ENCODE data around the gene PLEKHO1. TPM values are rescaled to one million over a fixed set of nuclear protein-coding genes. Genes with fewer than 3 reads are reported as not detected.

Gene PLEKHO1
- total RNA-seq, 1 experiment from 2014 or later = 2.1 TPM

DNA sequence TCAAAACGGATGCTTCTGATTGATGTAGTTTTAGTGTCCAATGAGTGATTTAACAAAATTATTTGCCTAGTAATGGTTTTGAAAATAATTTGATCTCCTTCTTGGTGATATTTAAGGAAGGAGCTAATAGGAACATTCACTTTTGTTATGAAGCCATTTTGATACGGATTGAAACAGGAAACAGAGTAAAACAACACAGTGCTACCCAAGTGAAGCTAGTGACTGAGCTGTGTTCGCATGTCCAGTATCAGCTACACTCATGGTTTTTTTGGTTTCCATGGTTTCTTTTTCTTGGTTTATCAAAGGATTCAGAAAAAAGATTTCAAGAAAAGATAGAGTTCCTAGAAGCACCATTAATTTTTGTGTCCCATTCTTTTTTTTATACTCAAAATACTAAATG is 40.1 kb upstream of the PLEKHO1 start:
- no peaks in the 10 kb centered on the region for H3K9me3 ChIP-seq
- intact Hi-C loops (cut with micrococcal nuclease; ENCODE audit: unreplicated experiment) = no loop called here

DNA sequence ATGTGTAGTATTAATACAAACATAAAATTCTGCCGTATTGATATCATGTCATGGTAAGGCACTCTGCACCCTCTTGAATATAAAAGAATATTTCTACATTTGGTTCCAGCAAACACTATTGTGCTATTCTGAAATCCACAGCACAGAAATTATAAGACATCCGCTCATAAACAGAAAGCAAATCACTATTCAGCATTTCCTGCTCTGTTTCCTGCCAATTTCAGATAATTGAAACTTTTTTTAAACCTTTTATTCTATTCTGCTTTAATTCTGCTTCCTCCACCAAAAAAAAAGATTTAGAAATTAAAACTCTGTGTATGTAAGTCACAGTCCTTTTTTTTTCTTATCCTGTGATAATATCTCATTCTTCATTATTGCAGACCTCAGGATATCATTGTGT is 39.6 kb upstream of the PLEKHO1 start:
- ChIA-PET CTCF (no interaction called here), POLR2A (no interaction called here)
- Histone ChIP-seq H3K27me3 (replicated peaks; ENCODE audit: control insufficient read depth, insufficient read depth, low read length) (no peaks in the 10 kb centered on the region), H3K36me3 (ENCODE audit: control insufficient read depth, insufficient read depth, low read length) (no peaks in the 10 kb centered on the region), H3K9me3 (peaks cover 4% of the 10 kb centered on the region; the same call in 1 of the 2 replicates), H3K4me1 (no peaks in the 10 kb centered on the region), H3K4me3 (ENCODE audit: low read depth, low read length) (no peak overlapping the region)
- Mint-ChIP-seq H3K27ac (ENCODE audit: unreplicated experiment) (no peak overlapping the region), H3K36me3 (ENCODE audit: insufficient read depth, unreplicated experiment) (peaks cover 4% of the 10 kb centered on the region), H3K27me3 (ENCODE audit: insufficient read depth, unreplicated experiment) (no peaks in the 10 kb centered on the region), H3K4me3 (ENCODE audit: unreplicated experiment) (no peak overlapping the region), H3K4me1 (ENCODE audit: low read depth, unreplicated experiment) (no peaks in the 10 kb centered on the region), H3K9me3 (ENCODE audit: unreplicated experiment) (peaks cover 6% of the 10 kb centered on the region)
- no TSS peak for BruUV-seq (replicated peaks)
- intact Hi-C loops (cut with micrococcal nuclease; ENCODE audit: unreplicated experiment) = no loop called here
- DNase-seq = no peak
- TF ChIP-seq, protein P1, sequence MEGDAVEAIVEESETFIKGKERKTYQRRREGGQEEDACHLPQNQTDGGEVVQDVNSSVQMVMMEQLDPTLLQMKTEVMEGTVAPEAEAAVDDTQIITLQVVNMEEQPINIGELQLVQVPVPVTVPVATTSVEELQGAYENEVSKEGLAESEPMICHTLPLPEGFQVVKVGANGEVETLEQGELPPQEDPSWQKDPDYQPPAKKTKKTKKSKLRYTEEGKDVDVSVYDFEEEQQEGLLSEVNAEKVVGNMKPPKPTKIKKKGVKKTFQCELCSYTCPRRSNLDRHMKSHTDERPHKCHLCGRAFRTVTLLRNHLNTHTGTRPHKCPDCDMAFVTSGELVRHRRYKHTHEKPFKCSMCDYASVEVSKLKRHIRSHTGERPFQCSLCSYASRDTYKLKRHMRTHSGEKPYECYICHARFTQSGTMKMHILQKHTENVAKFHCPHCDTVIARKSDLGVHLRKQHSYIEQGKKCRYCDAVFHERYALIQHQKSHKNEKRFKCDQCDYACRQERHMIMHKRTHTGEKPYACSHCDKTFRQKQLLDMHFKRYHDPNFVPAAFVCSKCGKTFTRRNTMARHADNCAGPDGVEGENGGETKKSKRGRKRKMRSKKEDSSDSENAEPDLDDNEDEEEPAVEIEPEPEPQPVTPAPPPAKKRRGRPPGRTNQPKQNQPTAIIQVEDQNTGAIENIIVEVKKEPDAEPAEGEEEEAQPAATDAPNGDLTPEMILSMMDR (IDR thresholded peaks at IDR 0.05; ENCODE audit: insufficient read depth in 1 of 2, low read depth in 1 of 2, low read length in 1 of 2, severe bottlenecking in 1 of 2, unreplicated experiment in 1 of 2) = no peak

More for the DNA sequence above, 40.1 kb upstream of the PLEKHO1 start:
- CTCF ChIA-PET = no interaction called here
- BruUV-seq (replicated peaks) = no TSS peak
- no peaks in the 10 kb centered on the region for H3K4me1 Mint-ChIP-seq (ENCODE audit: low read depth, unreplicated experiment)
- POLR2A ChIA-PET = no interaction called here
- no peak overlapping the region for H3K4me3 ChIP-seq (ENCODE audit: low read depth, low read length)
- no peak overlapping the region for H3K27ac Mint-ChIP-seq (ENCODE audit: unreplicated experiment)
- no peaks in the 10 kb centered on the region for H3K36me3 ChIP-seq (ENCODE audit: control insufficient read depth, insufficient read depth, low read length)
- DNase-seq = no peak
- no peak overlapping the region for H3K4me3 Mint-ChIP-seq (ENCODE audit: unreplicated experiment)
- no peaks in the 10 kb centered on the region for H3K4me1 ChIP-seq
- no peaks in the 10 kb centered on the region for H3K27me3 ChIP-seq (replicated peaks; ENCODE audit: control insufficient read depth, insufficient read depth, low read length)
- H3K9me3 Mint-ChIP-seq (ENCODE audit: unreplicated experiment) = peaks cover under 1% of the 10 kb centered on the region
- no peaks in the 10 kb centered on the region for H3K27me3 Mint-ChIP-seq (ENCODE audit: insufficient read depth, unreplicated experiment)
- no peaks in the 10 kb centered on the region for H3K36me3 Mint-ChIP-seq (ENCODE audit: insufficient read depth, unreplicated experiment)
- TF ChIP-seq, protein P1 (IDR thresholded peaks at IDR 0.05; ENCODE audit: insufficient read depth in 1 of 2, low read depth in 1 of 2, low read length in 1 of 2, severe bottlenecking in 1 of 2, unreplicated experiment in 1 of 2) = no peak

DNA sequence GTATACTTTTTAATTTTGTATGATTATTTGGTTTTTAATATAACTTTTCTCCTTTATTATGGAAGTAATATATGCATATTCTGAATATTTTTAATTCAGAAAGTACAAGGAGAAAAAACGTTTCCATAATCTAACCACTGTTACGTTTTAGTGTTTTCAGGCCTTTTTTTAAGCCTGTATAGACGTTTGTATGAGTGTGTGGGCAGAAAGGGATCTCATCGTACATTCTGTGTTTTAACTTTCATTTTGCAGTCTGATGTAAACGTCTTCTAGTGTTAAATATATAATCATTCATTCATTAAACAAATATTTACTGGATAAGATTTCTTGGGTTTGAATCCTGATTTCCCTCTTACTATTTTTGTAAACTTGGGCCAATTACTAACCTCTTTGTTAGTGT is 38.0 kb upstream of the PLEKHO1 start:
- no peak overlapping the region for H3K4me3 Mint-ChIP-seq (ENCODE audit: unreplicated experiment)
- no peak for DNase-seq
- no peaks in the 10 kb centered on the region for H3K27me3 ChIP-seq (replicated peaks; ENCODE audit: control insufficient read depth, insufficient read depth, low read length)
- H3K4me3 ChIP-seq (ENCODE audit: low read depth, low read length) = no peak overlapping the region
- H3K27me3 Mint-ChIP-seq (ENCODE audit: insufficient read depth, unreplicated experiment) = no peaks in the 10 kb centered on the region
- peaks cover 12% of the 10 kb centered on the region for H3K9me3 Mint-ChIP-seq (ENCODE audit: unreplicated experiment)
- peaks cover 5% of the 10 kb centered on the region for H3K36me3 Mint-ChIP-seq (ENCODE audit: insufficient read depth, unreplicated experiment)
- CTCF ChIA-PET = no interaction called here
- peaks cover 7% of the 10 kb centered on the region; the same call in 1 of the 2 replicates for H3K9me3 ChIP-seq
- POLR2A ChIA-PET = no interaction called here
- no TSS peak for BruUV-seq (replicated peaks)
- TF ChIP-seq, protein P1 (IDR thresholded peaks at IDR 0.05; ENCODE audit: insufficient read depth in 1 of 2, low read depth in 1 of 2, low read length in 1 of 2, severe bottlenecking in 1 of 2, unreplicated experiment in 1 of 2) = no peak
- no peaks in the 10 kb centered on the region for H3K36me3 ChIP-seq (ENCODE audit: control insufficient read depth, insufficient read depth, low read length)
- intact Hi-C loops (cut with micrococcal nuclease; ENCODE audit: unreplicated experiment) = no loop called here
- H3K4me1 ChIP-seq = no peaks in the 10 kb centered on the region
- H3K4me1 Mint-ChIP-seq (ENCODE audit: low read depth, unreplicated experiment) = no peaks in the 10 kb centered on the region
- H3K27ac Mint-ChIP-seq (ENCODE audit: unreplicated experiment) = no peak overlapping the region

All from Caco-2 (cell line).